GM23338 (cell line): ENCODE data around the gene TATDN3. TPM values are rescaled to one million over a fixed set of nuclear protein-coding genes. Genes with fewer than 3 reads are reported as not detected.

Source experiments
- ATAC-seq: fragments of 200-7000 bp; cut with Tn5 transposase; 3 replicates; pipeline ENCODE4 v1.9.1; 2020
- DNase-seq: peaks from one replicate; pipeline ENCODE4 v3.0.0-alpha.2; 2015; ENCODE audit warnings: low spot score
- H2AFZ ChIP-seq: fragments of 200-600 bp; sonication (generic); 2 replicates; pipeline ENCODE4 v1.8.0; 2016; ENCODE audit warnings: antibody characterized with exemption, mild to moderate bottlenecking, moderate library complexity
- H3F3A ChIP-seq: fragments of 200-600 bp; sonication (generic); replicated peaks from 2 replicates; pipeline ENCODE4 v1.8.0; 2017; ENCODE audit warnings: antibody characterized with exemption, mixed run types, low read depth
- H3K27ac ChIP-seq: fragments of 200-600 bp; sonication (generic); 2 replicates; pipeline ENCODE4 v1.6.1; 2016; ENCODE audit warnings: low read depth
- H3K27me3 ChIP-seq: fragments of 200-600 bp; sonication (generic); 2 replicates; pipeline ENCODE4 v1.8.0; 2016; ENCODE audit warnings: mild to moderate bottlenecking, mixed run types, moderate library complexity; ENCODE audit not compliant: insufficient read depth
- H3K36me3 ChIP-seq: fragments of 200-600 bp; sonication (generic); 2 replicates; pipeline ENCODE4 v1.8.0; 2016; ENCODE audit warnings: mild to moderate bottlenecking; ENCODE audit not compliant: insufficient read depth
- H3K4me1 ChIP-seq: fragments of 200-600 bp; sonication (generic); 2 replicates; pipeline ENCODE4 v1.8.0; 2016; ENCODE audit warnings: mild to moderate bottlenecking, moderate library complexity; ENCODE audit not compliant: insufficient read depth
- H3K4me2 ChIP-seq: fragments of 200-600 bp; sonication (generic); 2 replicates; pipeline ENCODE4 v1.7.1; 2017; ENCODE audit warnings: mixed run types
- H3K4me3 ChIP-seq: fragments of 200-600 bp; sonication (generic); 2 replicates; pipeline ENCODE4 v1.6.1; 2016; ENCODE audit warnings: mixed run types
- H3K79me2 ChIP-seq: fragments of 200-600 bp; sonication (generic); replicated peaks from 2 replicates; pipeline ENCODE4 v1.8.0; 2017; ENCODE audit warnings: mild to moderate bottlenecking; ENCODE audit not compliant: insufficient read depth
- H3K9me2 ChIP-seq: fragments of 200-600 bp; sonication (generic); 2 replicates; pipeline ENCODE4 v1.8.0; 2017; ENCODE audit not compliant: insufficient read depth
- H4K20me1 ChIP-seq: fragments of 200-600 bp; sonication (generic); replicated peaks from 2 replicates; pipeline ENCODE4 v1.8.0; 2017; ENCODE audit warnings: mild to moderate bottlenecking; ENCODE audit not compliant: insufficient read depth
- H3K27ac Mint-ChIP-seq: 2 replicates; pipeline ENCODE4 v1.8.0; 2020; ENCODE audit warnings: inconsistent platforms, mild to moderate bottlenecking, moderate library complexity, mixed read lengths
- H3K27me3 Mint-ChIP-seq: 3 replicates; pipeline ENCODE4 v1.8.0; 2022; ENCODE audit warnings: low read depth, mild to moderate bottlenecking, moderate library complexity, mixed read lengths, inconsistent platforms; ENCODE audit not compliant: insufficient read depth, poor library complexity
- H3K36me3 Mint-ChIP-seq: 3 replicates; pipeline ENCODE4 v1.8.0; 2021; ENCODE audit warnings: low read depth, mild to moderate bottlenecking, inconsistent platforms, moderate library complexity, mixed read lengths
- H3K4me1 Mint-ChIP-seq: 3 replicates; pipeline ENCODE4 v1.8.0; 2020; ENCODE audit warnings: mild to moderate bottlenecking, inconsistent platforms, mixed read lengths
- H3K4me3 Mint-ChIP-seq: 3 replicates; pipeline ENCODE4 v1.8.0; 2021; ENCODE audit warnings: moderate library complexity, mild to moderate bottlenecking, inconsistent platforms, mixed read lengths
- H3K9me3 Mint-ChIP-seq: 3 replicates; pipeline ENCODE4 v1.8.0; 2020; ENCODE audit warnings: moderate library complexity, mild to moderate bottlenecking, inconsistent platforms, mixed read lengths
- CREB1 ChIP-seq: fragments of 250-450 bp; sonication (Bioruptor Pico); IDR thresholded peaks from 2 replicates; pipeline ENCODE4 v1.5.0; 2020; ENCODE audit warnings: low read depth, mild to moderate bottlenecking, moderate library complexity
- EZH2 ChIP-seq: fragments of 200-600 bp; sonication (generic); IDR thresholded peaks from one replicate; pipeline ENCODE4 v1.8.0; 2017; ENCODE audit warnings: antibody characterized with exemption, mild to moderate bottlenecking, low read depth; ENCODE audit not compliant: unreplicated experiment
- EZH2phosphoT487 ChIP-seq: fragments of 200-600 bp; sonication (generic); IDR thresholded peaks from one replicate; pipeline ENCODE4 v1.8.1; 2018; ENCODE audit warnings: antibody characterized with exemption; ENCODE audit not compliant: unreplicated experiment
- NANOG ChIP-seq: IDR thresholded peaks from 2 replicates; pipeline ENCODE4 v1.6.1; 2016; ENCODE audit warnings: antibody characterized with exemption, borderline replicate concordance
- STAT1 ChIP-seq: IDR thresholded peaks from one replicate; pipeline ENCODE4 v1.6.1; 2016; ENCODE audit warnings: antibody characterized with exemption; ENCODE audit not compliant: unreplicated experiment
- ZNF114 ChIP-seq: fragments of 250-450 bp; sonication (Bioruptor Pico); IDR thresholded peaks from 2 replicates; pipeline ENCODE4 v1.5.0; 2020; ENCODE audit warnings: mild to moderate bottlenecking, moderate library complexity
- ZNF331 ChIP-seq: fragments of 250-450 bp; sonication (Bioruptor Pico); IDR thresholded peaks from 2 replicates; pipeline ENCODE4 v1.5.0; 2020; ENCODE audit warnings: low read depth, mild to moderate bottlenecking, moderate library complexity
- polyA plus RNA-seq: library from polyadenylated mRNA; unstranded; fragments of >200 nt; fragmentation: Nextera tagmentation; extraction: Ambion mirVana; gene quantifications from 2 replicates; pipeline ENCODE4 v1.2.1, GENCODE V29; 2016
- total RNA-seq: library from RNA; depleted of rRNA; stranded (reverse); fragments of >200 nt; shearing (Covaris generic); gene quantifications from 2 replicates; pipeline ENCODE4 v1.2.3, GENCODE V29; 2014
- TF ChIP-seq, protein P1 (sequence below): fragments of 250-450 bp; sonication (Bioruptor Pico); IDR thresholded peaks from 2 replicates; pipeline ENCODE4 v1.5.0; 2020; ENCODE audit warnings: mild to moderate bottlenecking, moderate library complexity
- TF ChIP-seq, protein P2 (sequence below): IDR thresholded peaks from 2 replicates; pipeline ENCODE4 v1.6.1; 2016; ENCODE audit warnings: antibody characterized with exemption
- TF ChIP-seq, protein P3 (sequence below), 2 experiments: fragments of 200-600 bp in 1 of 2; sonication (generic) in 1 of 2; conservative IDR thresholded peaks; 2 replicates each; pipeline versions ENCODE4 v1.5.1 to v1.6.1; 2016 to 2017; ENCODE audit warnings: antibody characterized with exemption in 2 of 2, low read depth in 2 of 2, mild to moderate bottlenecking in 2 of 2, moderate library complexity in 1 of 2

Gene TATDN3
- total and polyA plus RNA-seq, 2 experiments from 2014 or later, result 10.9 to 24.2 TPM

DNA sequence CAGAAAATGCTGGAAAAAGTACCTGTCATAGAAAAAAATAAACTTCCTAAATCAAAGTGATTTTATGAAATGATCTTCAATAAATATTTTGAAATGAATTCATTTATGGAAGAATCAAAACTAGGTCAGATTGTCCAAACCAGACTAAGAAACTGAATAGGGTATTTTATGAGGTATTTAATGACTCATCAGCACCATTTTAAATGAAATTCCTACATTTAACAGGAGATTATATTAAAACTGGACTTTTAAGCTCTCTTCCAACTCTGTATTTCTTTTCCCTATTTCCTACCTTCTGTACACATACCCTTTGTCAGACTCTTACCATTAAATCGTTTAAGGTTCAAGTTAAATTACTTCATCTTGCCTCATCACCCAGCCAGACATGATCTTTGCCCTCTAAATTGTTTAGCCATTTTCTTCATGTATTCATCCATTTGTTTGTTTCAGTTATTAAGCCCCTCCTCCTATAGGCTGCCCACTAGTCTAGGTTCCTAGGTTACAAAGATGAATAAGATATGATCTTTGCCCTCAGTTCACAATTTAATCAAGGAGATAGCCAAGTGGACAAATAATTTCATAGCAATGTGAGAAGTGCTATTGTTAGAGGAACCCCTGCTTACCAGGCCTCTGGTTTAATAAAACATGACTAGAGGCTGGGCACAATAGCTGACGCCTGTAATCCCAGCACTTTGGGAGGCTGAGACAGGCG is 25.0 kb downstream of the TATDN3 start:
- H3K36me3 Mint-ChIP-seq, result no peaks in the 10 kb centered on the region
- no peak overlapping the region for H3K4me3 Mint-ChIP-seq
- ATAC-seq (no peak), DNase-seq (no peak)
- Histone ChIP-seq H3K79me2 (no peaks in the 10 kb centered on the region), H3K4me2 (no peak overlapping the region), H2AFZ (no peak overlapping the region), H3K27me3 (no peaks in the 10 kb centered on the region), H3K4me1 (peaks cover 17% of the 10 kb centered on the region; the same call in 1 of the 2 replicates), H3K9me2 (no peaks in the 10 kb centered on the region), H3F3A (no peaks in the 10 kb centered on the region), H3K36me3 (no peaks in the 10 kb centered on the region), H3K27ac (no peak overlapping the region), H3K4me3 (no peak overlapping the region), H4K20me1 (no peaks in the 10 kb centered on the region)
- no peak overlapping the region for H3K27ac Mint-ChIP-seq
- H3K9me3 Mint-ChIP-seq, result no peaks in the 10 kb centered on the region
- no peak for TF ChIP-seq NANOG
- no peaks in the 10 kb centered on the region for H3K27me3 Mint-ChIP-seq
- H3K4me1 Mint-ChIP-seq, result peaks cover 15% of the 10 kb centered on the region; the same call in 2 of the 3 replicates

DNA sequence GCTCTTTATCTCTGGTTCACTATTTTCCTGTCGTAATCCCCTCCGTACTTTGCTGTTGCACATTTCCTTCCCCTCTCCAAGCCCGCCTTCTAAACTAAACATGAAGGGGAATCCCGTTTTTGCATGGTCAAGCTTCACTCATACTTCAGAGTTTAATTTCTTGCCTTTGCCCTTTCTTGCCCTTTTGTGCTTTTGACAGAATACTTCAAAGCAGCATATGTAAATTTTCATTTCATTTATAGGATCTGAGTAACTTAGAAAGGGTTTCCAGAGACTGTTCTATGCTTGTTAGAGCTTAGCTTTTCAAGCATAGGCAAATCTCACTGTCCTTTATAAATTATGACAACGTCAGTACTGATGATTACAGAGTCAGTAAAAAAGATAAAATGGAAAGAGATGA is 28.0 kb downstream of the TATDN3 start:
- ATAC-seq (no peak), DNase-seq (no peak)
- H3K36me3 ChIP-seq, result no peaks in the 10 kb centered on the region
- H3K27ac ChIP-seq, result no peak overlapping the region
- no peak overlapping the region for H3K4me2 ChIP-seq
- H3K9me2 ChIP-seq, result no peaks in the 10 kb centered on the region
- H3K79me2 ChIP-seq, result no peaks in the 10 kb centered on the region
- H3K4me1 ChIP-seq, result peaks cover 11% of the 10 kb centered on the region; the same call in 1 of the 2 replicates
- Mint-ChIP-seq H3K4me1 (peaks cover 10% of the 10 kb centered on the region; the same call in 2 of the 3 replicates), H3K36me3 (peaks cover 8% of the 10 kb centered on the region), H3K27me3 (no peaks in the 10 kb centered on the region), H3K9me3 (peaks cover 11% of the 10 kb centered on the region), H3K4me3 (no peak overlapping the region), H3K27ac (no peak overlapping the region)
- H4K20me1 ChIP-seq, result no peaks in the 10 kb centered on the region
- no peak overlapping the region for H2AFZ ChIP-seq
- H3F3A ChIP-seq, result no peaks in the 10 kb centered on the region
- H3K27me3 ChIP-seq, result no peaks in the 10 kb centered on the region
- no peak overlapping the region for H3K4me3 ChIP-seq
- TF ChIP-seq, protein P1, sequence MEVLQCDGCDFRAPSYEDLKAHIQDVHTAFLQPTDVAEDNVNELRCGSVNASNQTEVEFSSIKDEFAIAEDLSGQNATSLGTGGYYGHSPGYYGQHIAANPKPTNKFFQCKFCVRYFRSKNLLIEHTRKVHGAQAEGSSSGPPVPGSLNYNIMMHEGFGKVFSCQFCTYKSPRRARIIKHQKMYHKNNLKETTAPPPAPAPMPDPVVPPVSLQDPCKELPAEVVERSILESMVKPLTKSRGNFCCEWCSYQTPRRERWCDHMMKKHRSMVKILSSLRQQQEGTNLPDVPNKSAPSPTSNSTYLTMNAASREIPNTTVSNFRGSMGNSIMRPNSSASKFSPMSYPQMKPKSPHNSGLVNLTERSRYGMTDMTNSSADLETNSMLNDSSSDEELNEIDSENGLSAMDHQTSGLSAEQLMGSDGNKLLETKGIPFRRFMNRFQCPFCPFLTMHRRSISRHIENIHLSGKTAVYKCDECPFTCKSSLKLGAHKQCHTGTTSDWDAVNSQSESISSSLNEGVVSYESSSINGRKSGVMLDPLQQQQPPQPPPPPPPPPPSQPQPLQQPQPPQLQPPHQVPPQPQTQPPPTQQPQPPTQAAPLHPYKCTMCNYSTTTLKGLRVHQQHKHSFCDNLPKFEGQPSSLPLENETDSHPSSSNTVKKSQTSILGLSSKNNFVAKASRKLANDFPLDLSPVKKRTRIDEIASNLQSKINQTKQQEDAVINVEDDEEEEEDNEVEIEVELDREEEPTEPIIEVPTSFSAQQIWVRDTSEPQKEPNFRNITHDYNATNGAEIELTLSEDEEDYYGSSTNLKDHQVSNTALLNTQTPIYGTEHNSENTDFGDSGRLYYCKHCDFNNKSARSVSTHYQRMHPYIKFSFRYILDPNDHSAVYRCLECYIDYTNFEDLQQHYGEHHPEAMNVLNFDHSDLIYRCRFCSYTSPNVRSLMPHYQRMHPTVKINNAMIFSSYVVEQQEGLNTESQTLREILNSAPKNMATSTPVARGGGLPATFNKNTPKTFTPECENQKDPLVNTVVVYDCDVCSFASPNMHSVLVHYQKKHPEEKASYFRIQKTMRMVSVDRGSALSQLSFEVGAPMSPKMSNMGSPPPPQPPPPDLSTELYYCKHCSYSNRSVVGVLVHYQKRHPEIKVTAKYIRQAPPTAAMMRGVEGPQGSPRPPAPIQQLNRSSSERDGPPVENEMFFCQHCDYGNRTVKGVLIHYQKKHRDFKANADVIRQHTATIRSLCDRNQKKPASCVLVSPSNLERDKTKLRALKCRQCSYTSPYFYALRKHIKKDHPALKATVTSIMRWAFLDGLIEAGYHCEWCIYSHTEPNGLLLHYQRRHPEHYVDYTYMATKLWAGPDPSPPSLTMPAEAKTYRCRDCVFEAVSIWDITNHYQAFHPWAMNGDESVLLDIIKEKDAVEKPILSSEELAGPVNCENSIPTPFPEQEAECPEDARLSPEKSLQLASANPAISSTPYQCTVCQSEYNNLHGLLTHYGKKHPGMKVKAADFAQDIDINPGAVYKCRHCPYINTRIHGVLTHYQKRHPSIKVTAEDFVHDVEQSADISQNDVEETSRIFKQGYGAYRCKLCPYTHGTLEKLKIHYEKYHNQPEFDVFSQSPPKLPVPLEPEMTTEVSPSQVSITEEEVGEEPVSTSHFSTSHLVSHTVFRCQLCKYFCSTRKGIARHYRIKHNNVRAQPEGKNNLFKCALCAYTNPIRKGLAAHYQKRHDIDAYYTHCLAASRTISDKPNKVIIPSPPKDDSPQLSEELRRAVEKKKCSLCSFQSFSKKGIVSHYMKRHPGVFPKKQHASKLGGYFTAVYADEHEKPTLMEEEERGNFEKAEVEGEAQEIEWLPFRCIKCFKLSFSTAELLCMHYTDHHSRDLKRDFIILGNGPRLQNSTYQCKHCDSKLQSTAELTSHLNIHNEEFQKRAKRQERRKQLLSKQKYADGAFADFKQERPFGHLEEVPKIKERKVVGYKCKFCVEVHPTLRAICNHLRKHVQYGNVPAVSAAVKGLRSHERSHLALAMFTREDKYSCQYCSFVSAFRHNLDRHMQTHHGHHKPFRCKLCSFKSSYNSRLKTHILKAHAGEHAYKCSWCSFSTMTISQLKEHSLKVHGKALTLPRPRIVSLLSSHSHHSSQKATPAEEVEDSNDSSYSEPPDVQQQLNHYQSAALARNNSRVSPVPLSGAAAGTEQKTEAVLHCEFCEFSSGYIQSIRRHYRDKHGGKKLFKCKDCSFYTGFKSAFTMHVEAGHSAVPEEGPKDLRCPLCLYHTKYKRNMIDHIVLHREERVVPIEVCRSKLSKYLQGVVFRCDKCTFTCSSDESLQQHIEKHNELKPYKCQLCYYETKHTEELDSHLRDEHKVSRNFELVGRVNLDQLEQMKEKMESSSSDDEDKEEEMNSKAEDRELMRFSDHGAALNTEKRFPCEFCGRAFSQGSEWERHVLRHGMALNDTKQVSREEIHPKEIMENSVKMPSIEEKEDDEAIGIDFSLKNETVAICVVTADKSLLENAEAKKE (CRISPR knock-in tag), result no peak
- TF ChIP-seq ZNF331 (CRISPR knock-in tag) (no peak), NANOG (no peak), EZH2phosphoT487 (no peak), CREB1 (CRISPR knock-in tag) (no peak), ZNF114 (CRISPR knock-in tag) (no peak), EZH2 (no peak), STAT1 (no peak)
- TF ChIP-seq, protein P2, sequence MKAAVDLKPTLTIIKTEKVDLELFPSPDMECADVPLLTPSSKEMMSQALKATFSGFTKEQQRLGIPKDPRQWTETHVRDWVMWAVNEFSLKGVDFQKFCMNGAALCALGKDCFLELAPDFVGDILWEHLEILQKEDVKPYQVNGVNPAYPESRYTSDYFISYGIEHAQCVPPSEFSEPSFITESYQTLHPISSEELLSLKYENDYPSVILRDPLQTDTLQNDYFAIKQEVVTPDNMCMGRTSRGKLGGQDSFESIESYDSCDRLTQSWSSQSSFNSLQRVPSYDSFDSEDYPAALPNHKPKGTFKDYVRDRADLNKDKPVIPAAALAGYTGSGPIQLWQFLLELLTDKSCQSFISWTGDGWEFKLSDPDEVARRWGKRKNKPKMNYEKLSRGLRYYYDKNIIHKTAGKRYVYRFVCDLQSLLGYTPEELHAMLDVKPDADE, result no peak
- TF ChIP-seq, protein P3, sequence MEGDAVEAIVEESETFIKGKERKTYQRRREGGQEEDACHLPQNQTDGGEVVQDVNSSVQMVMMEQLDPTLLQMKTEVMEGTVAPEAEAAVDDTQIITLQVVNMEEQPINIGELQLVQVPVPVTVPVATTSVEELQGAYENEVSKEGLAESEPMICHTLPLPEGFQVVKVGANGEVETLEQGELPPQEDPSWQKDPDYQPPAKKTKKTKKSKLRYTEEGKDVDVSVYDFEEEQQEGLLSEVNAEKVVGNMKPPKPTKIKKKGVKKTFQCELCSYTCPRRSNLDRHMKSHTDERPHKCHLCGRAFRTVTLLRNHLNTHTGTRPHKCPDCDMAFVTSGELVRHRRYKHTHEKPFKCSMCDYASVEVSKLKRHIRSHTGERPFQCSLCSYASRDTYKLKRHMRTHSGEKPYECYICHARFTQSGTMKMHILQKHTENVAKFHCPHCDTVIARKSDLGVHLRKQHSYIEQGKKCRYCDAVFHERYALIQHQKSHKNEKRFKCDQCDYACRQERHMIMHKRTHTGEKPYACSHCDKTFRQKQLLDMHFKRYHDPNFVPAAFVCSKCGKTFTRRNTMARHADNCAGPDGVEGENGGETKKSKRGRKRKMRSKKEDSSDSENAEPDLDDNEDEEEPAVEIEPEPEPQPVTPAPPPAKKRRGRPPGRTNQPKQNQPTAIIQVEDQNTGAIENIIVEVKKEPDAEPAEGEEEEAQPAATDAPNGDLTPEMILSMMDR (conservative IDR thresholded peaks at IDR 0.05; ENCODE audit: low read depth in 2 of 2), result no peak
